Renal cortical epithelial cell (primary cell): ENCODE data around the gene NDFIP1. TPM values are rescaled to one million over a fixed set of nuclear protein-coding genes. Genes with fewer than 3 reads are reported as not detected.

Experiments
- DNase-seq: peaks from one replicate; pipeline ENCODE4 v3.0.0-alpha.2; 2011; ENCODE audit warnings: low read depth
- total RNA-seq: library from RNA; depleted of rRNA; stranded (reverse); fragments of >200 nt; gene quantifications from 2 replicates; pipeline ENCODE4 v1.2.3, GENCODE V29; 2014

NDFIP1 gene
- total RNA-seq, 1 donor from 2014 or later: 126 TPM

- DNase-seq: no peak
Measured at GRCh38 chr5:142091922-142092321, 16.7 kb upstream of the NDFIP1 start.

- DNase-seq: no peak
Measured at GRCh38 chr5:142095035-142095434, 13.5 kb upstream of the NDFIP1 start.

GRCh38 chr5:142095651-142096330 is 12.8 kb upstream of the NDFIP1 start:
- DNase-seq: no peak

- DNase-seq: no peak
Measured at GRCh38 chr5:142096382-142096781, 12.2 kb upstream of the NDFIP1 start.

GRCh38 chr5:142097681-142098080 is 10.9 kb upstream of the NDFIP1 start:
- peak; percentile 70 for DNase-seq

- no peak for DNase-seq
Measured at GRCh38 chr5:142098275-142098674, 10.3 kb upstream of the NDFIP1 start.

- DNase-seq: no peak
Measured at GRCh38 chr5:142098931-142099330, 9.6 kb upstream of the NDFIP1 start.

GRCh38 chr5:142100307-142100706 is 8.3 kb upstream of the NDFIP1 start:
- no peak for DNase-seq

- DNase-seq: no peak
Measured at GRCh38 chr5:142102980-142103740, 5.4 kb upstream of the NDFIP1 start.

GRCh38 chr5:142104491-142104890 is 4.1 kb upstream of the NDFIP1 start:
- no peak for DNase-seq

GRCh38 chr5:142106061-142106460 is 2.5 kb upstream of the NDFIP1 start:
- DNase-seq: no peak

- DNase-seq: no peak
Measured at GRCh38 chr5:142107036-142107735, 1.4 kb upstream of the NDFIP1 start.

- DNase-seq: no peak
Measured at GRCh38 chr5:142107736-142108431, 695 bp upstream of the NDFIP1 start.

GRCh38 chr5:142109331-142110045 is 909 bp downstream of the NDFIP1 start:
- no peak for DNase-seq

GRCh38 chr5:142110046-142110531 is 1.5 kb downstream of the NDFIP1 start:
- peak; percentile 38 for DNase-seq

GRCh38 chr5:142110988-142111687 is 2.6 kb downstream of the NDFIP1 start:
- DNase-seq: no peak

GRCh38 chr5:142114687-142115086 is 6.1 kb downstream of the NDFIP1 start:
- peak; percentile 45 for DNase-seq

GRCh38 chr5:142115937-142116614 is 7.5 kb downstream of the NDFIP1 start:
- DNase-seq: no peak

- DNase-seq: no peak
Measured at GRCh38 chr5:142117579-142118151, 9.1 kb downstream of the NDFIP1 start.
